HK-2 (cell line): ENCODE results near the gene RMND5B.
A peak's percentile ranks its signal among the peaks of the same experiment; 100 is the strongest.
"Not testable (repeated sequence)": the region's sequence is repeated elsewhere in the genome, so short reads cannot be mapped to it uniquely, and the experiment has no call there.

Source experiments
- DNase-seq: peaks from one replicate; pipeline ENCODE4 v3.0.0-alpha.2; 2018; ENCODE audit not compliant: unreplicated experiment

Gene RMND5B

DNA sequence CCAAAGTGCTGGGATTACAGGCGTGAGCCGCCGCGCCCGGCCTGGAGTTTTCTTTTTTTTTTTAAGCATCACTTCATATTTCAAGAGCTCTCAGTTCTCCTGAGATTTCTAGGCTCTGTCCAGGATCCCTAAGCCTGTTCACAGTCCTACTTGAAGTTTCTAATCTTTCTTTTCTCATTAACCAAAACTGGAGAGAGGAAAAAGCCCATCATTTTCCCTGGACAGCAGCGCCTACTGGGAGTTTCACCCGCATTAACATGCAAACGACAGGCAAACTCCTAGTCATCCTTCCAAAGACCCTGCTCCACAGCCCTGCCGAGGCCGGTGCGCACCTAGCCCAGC, 609 bp upstream of the RMND5B start:
- not testable (repeated sequence) for DNase-seq

DNA sequence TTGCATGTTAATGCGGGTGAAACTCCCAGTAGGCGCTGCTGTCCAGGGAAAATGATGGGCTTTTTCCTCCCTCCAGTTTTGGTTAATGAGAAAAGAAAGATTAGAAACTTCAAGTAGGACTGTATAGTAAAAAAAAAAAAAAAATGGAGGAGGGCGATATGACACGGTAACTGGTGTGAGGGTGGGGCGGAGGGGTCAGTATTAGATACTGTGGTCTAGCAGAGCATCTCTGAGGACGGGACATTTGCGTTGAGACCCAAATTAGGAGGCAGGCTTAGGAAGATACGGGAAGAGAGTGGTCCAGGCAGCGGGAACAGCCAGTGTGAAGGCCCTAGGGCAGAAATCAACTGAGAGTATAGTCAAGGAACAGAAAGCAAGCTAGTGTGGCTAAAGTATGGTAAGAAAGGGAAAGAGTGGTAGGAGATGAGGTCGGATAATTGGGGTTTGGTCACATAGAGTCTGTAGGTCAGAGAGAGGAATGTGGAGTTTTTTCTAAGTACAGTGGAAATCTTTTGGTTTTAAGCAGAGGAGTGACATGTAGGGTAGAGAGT, 707 bp downstream of the RMND5B start:
- no peak for DNase-seq

DNA sequence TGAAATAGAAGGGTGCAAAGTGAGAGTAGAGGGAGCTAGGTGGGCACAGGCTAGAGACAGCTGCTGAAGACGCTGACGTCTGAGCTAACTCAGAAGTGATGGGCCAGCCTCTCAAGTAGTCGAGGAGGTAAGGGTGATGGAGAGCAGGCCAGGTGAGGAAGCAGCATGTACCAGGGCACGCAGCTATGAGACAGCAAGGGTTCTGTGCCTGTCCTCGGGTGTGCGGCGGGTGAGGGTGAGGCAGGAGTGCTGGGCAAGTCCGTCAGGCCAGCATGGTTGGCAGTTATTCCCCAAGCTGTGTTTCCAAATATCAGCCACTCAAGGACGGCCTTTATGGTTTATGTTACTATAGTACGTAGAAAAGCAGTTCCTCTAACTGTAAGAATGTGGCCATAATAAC, 6.2 kb downstream of the RMND5B start:
- no peak for DNase-seq

DNA sequence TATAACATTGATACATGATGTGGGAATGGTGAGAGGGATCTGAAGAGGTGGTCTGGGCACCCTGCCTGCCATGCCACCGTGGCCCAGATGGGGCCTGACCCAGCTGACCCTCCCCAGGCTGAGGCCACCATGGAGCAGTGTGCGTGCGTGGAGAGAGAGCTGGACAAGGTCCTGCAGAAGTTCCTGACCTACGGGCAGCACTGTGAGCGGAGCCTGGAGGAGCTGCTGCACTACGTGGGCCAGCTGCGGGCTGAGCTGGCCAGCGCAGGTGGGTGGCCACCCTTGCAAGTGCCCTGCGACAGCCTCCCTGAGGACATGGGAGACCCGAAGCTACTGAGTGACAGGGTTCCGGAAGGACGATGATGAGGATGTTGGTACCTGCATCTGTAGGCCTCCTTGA, 7.2 kb downstream of the RMND5B start:
- DNase-seq: no peak

DNA sequence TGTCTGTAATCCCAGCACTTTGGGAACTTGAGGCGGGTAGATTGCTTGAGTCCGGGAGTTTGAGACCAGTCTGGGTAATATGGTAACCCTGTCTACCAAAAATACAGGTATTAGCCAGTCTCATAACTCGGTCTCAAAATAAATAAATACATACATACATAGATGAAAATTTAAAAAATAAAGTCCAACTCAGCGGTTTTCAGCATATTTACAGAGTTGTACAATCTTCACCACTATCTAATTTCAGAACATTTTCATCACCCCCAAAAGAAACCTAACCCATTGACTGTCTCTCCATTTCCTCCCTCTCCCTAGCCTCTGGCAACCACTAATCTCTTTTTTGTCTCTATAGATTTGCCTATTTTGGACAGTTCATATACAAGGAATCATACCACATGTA, 10.7 kb downstream of the RMND5B start:
- no peak for DNase-seq

DNA sequence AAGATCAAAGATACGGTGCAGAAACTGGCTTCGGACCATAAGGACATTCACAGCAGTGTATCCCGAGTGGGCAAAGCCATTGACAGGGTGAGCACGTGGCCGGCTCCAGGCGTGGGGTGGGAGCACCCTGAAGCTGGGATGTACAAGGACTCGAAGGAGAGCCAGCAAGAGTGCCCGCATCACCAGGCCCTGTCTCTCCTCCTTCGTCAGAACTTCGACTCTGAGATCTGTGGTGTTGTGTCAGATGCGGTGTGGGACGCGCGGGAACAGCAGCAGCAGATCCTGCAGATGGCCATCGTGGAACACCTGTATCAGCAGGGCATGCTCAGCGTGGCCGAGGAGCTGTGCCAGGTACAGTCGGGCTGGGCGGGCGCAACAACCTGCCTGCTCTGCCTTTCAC, 11.8 kb downstream of the RMND5B start:
- DNase-seq: no peak

DNA sequence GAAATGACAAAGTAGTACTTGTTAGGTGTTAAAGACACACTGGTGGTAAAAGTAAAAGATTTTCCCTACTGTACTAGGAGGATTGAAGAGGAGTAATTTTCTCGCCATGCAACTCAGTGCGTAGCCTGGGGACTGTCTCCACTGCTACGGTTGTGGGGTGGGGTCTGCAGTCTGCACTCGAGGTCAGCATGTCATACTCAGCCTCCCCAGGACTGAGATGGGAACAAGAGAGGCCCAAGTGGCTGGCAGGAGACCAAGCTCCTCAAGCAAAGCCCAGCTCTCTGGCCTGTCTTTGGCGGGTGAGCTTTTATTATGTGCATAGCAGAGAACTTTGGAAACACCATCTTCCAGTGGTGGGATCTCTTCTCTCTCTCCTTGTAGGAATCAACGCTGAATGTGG, 12.4 kb downstream of the RMND5B start:
- no peak for DNase-seq

DNA sequence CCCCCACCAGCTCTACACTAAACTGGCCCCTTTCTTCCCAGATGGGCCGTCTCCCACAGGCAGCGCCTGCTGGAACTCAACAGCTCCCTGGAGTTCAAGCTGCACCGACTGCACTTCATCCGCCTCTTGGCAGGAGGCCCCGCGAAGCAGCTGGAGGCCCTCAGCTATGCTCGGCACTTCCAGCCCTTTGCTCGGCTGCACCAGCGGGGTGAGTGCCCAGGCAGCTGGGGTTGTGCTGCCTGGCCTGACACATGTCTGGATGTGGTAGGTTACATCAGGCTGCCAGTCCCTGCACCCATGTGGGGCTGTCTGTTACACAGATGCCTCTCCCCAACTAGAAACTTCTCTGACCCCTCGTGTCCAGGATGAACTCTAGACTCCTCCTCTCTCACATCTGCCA, 13.1 kb downstream of the RMND5B start:
- no peak for DNase-seq

DNA sequence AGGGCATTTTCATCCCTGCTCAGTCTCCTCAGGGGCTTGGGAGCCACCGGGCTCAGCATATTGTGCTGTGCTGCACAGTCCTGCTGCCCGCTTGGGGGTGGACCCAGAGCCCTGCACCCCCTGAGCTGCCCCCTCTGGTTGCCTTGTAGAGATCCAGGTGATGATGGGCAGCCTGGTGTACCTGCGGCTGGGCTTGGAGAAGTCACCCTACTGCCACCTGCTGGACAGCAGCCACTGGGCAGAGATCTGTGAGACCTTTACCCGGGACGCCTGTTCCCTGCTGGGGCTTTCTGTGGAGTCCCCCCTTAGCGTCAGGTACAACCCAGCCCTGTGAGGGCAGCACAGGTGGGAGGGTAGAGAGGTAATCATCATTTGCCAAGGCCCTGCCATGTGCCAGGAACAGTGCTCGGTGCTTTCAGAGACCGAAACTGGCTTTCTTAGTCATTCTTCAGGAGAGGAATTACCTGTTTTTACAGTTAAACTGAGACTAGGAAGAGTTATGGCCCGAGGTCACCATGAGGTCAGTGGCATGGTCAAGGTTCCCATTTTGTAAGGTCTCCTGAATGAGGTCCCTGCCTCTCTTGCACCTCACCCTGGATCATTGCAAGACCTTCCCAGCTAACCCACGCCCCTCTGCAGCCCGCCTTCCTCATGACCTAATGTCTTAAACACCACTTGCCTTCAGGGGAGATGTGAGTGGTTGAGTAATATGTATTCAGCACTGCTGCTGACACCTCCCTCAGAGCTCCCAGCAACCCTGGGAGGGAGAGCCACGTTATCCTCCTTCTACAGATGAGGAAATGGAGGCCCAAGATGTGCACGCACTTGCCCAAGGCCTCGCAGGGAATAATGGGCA, 15.4 kb downstream of the RMND5B start:
- DNase-seq: peak; percentile 53

DNA sequence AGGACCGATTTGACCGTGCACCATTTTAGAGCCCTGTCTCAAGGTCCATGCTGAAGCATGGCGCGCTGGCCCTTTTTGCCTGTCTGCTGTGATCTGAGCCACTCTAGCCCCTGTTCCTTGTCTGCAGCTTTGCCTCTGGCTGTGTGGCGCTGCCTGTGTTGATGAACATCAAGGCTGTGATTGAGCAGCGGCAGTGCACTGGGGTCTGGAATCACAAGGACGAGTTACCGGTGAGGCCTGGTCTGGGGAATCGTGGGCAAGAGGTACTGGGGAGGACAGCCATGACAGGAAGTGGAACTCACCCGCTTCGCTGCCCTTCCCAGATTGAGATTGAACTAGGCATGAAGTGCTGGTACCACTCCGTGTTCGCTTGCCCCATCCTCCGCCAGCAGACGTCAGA, 16.6 kb downstream of the RMND5B start:
- no peak for DNase-seq

DNA sequence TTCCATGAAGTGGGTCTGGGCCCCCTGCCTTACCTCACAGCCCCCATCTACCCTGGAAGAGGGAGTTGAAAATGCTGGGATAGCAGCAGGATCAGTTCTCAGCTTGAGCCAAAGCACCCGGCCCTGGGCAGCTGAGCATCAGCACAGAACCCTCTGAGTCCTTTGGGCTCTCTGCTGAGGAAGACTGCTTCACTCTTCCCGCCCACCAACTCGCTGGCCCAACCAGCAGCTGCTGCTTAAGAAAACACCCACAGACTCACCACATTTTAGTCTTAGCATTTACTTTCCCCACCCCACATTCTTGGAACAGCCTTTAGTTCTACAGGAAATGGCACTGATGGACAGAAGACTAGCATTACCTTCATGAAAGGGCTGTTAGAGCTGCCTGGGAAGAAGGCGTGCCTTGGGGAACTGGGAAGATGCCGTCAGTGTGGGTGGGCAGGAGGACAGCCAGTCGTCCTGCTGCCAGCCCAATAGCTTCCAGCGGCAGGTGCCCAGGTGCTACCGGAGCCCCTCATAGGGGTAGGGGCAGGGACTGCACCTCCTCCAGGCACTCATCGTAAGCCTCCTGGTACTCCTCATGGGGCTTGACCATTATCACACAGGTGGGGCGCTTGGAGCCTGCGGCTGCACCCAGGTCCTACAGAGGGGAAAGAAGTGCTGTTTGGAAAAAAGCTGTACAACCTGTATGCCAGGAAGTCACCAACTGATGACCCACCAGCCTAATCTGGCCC, 18.6 kb downstream of the RMND5B start:
- DNase-seq: no peak

DNA sequence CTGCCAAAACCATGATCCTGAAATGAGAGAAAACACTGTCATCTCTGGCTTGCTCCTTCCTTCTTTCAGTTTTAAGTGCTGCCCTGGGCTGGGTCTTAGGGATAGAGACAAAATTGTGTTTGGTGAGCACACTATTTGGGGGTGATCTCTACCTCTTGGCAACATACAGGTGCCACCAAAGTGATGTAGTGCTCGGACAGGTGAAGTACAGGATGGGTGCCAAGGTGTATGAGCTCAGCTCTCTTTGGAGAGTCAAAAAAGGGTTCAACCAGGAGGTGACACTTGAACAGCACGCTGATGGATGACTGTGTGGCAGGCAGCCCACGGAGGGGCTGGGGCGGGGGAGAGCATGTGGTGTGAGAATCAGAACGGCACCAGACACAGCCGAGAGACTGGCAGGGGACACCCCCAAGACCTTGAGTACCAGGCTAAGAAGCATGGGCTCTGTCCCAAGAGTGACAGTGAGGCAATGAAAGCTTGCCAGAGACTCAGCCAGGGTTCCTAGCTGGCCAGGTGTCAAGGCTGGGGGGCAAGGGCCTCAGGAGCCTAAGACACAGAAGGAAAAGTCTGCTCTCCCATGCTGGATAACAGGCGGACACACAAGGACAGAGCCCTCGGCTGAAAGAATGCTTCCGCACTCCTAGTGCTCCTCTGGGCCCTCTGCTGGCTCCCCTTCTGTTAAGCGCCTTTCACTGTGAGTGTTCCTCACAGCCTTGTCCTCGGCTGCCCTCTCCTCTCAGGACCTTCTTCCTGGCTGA, 20.3 kb downstream of the RMND5B start:
- no peak for DNase-seq

DNA sequence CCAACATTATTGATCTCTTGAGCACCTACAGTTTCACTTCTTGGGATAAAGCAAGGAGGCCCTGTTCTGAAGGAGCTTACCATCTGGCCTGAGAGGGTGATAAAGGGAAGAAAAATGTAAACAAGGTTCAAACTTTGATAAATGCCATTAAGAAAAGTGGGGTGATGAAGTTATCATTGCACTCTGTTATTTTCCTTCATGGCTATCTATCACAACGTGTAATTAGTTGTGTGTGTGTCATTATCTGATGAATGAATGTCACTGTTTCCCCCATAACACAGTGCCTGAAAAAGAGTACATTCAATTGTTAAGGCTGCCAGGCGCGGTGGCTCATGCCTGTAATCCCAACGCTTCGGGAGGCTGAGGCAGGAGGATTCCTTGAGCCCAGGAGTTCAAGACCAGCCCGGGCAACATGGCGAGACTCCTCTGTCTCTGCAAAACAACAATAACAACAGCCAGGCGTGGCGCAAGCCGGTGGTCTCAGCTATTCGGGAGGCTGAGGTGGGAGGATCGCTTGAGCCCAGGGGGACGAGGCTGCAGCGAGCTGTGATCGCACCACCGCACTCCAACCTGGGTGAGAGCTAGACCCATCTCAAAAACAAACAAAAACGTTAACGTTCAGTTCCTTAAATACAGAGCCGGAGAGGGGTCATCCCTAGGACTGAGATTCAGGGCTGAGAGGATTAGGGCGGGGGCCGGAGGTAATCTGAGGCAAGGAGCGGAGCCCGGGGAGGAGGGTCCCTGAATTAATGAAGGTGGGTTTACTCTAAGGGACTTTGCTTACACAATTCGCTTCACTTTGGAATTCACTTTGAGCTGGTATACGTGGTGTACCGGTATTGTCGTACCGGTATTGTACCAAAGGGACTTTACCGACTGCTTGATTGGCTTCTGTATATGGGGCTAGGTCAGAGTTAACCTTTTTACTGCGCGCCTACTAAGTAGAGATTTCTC, 22.0 kb downstream of the RMND5B start:
- no peak for DNase-seq

DNA sequence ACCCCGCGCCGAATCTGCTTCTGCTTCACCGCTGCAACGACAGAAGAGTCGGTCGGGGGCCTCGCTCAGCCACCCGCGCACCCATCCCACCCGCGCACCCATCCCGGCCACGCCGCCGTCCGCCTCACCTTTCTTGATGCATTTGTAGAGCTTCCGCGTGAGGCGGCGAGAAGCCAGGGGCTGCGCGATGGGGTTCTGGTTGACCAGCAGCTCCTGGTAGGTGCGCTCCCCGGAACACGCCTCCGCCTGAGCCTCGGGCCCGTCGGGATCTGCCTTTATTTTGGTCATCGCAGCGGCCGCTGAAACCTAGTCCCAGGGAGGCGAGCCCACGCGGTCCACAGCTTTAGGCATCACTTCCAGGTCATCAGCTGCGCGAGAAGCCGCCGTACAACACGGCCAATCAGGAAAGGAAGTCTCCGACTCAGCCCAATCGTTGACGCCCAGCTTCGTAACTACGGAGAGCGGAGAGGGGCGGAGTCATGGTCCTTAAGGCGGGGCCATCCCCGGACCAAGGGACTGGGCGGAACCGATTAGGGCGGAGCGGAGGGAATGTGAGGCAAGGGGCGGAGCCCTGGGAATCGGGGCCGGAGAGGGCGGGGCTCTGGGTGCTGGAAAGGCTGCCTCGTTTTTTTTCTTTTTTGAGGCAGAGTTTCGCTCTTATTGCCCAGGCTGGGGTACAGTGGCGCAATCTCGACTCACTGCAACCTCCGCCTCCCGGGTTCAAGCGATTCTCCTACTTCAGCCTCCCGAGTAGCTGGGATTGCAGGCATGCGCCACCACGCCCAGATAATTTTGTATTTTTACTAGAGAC, 22.9 kb downstream of the RMND5B start, which contains the start of gene NHP2:
Gene NHP2, minus strand, starts transcription at position 356 of the 811 bp plus-strand sequence. Its CDS starts 68 bp downstream, at position 288.
- DNase-seq: peak; percentile 94

DNA sequence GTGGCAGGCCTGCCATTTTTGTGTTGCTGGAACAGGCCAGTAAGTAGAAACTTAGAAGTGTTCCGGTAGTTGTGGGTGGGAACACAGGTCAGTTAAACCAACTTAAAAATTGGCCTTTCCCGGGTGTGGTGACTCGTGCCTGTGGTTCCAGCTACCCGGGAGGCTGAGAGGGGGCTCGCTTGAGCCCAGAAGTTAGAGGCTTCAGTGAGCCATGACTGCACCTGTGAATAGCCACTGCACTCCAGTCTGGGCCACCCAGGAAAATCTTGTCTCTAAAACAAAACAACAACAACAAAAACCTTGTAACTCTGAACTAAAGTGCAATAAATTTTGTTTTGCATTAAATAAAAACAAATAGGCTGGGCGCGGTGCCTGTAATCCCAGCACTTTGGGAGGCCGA, 24.3 kb downstream of the RMND5B start:
- no peak for DNase-seq

DNA sequence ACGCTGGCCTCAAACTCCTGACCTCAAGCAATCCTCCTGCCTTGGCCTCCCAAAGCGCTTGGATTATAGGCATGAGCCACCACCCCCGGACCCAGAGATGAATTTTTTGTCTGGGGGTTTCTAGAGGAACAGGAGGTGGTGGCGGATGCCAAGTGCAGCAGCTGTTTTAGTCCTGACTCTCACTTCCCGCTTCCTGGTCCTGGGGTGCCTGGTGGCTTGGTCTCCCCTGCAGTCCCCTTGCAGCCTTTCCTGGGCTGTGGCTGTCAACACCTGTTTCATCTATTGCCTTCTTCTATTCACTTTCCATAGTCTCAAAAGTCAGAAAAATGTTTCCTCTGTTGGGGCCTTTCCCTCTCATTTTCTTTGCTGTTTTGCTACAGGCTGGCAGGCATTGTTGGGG, 29.4 kb downstream of the RMND5B start:
- no peak for DNase-seq

DNA sequence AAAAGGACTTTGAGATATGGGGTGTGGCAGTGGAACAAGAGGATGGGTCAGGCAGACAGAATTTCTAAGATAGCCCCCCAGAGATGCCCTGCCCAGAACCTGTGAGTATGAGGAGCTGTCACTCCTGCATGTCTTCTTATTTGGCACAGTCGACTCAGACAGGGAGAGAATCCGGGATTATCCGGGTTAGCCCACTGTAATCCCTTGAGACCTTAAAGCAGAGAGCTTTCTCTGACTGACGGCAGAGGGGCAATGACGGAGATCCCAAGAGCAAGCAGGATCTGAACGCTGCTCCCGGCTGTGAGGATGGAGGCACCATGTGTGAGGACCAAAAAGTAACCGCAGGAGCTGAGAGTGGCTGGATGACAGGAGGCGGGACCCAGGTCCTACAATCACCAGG, 31.7 kb downstream of the RMND5B start:
- no peak for DNase-seq

DNA sequence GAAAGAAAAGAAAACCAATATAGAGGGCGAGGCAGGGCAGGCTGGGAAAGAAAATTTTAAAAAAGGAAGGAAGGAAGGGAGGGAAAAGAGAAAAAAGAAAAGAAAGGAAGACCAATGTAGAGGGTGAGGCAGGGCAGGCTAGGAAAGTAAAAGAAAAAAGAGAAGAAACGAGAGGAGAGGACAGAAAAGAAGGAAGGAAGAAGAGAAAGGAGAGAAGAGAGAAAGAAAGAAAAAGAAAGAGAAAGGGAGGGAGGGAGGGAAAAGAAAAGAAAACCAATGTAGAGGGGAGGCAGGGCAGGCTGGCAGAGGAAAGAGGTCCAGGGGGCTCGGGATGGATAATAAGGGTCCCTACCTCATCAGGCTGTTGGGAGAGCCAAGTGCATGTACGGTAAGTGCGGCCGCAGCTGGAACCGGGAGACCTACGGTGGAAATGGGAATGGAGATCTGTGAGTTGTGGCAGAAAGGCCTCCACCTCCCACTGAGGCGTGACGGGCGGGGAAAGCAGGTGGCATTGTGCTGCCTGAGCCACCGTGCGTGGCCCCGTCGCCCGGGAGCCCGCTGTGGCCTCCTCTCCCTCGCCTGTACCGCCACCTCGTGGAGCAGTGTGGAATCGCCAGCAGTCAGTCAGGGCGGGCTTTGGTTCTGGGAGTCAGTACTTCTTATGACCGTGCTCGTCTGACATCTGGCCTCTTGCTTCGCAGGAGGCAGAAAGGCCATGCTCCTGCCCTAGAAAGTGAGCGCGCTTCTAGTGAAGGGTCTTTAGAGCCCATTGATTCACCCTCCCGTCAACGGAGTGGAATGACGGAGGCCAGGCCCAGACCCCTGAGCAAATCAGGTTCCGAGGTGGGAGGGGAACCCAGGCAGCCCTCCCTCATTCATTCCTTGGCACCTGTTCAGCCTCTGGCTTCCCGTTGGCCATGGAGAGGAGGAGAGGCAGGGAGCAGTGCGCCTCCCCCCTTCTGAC, 33.2 kb downstream of the RMND5B start:
- DNase-seq: peak; percentile 82

DNA sequence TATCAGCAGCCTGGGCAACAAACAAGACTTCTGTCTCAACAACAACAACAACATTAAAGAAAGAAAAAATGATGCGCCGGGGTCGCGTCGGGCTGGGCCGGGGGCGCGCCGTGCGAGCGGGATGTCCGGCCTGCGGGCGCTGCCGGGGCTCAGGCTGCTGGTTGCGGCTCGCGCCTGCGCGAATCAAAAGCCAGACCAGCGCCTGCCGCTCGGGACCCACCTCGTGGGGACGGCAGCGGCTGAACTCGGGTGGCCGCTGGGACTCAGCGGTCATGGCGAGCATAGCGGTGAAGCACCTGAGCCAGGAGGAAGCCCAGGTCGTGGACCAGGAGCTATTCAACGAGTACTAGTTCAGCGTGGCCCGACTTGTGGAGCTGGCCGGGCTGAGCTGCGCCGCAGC, 34.8 kb downstream of the RMND5B start:
- no peak for DNase-seq
